ENCODE data around the gene OLFM2. TPM values are rescaled to one million over a fixed set of nuclear protein-coding genes. Genes with fewer than 3 reads are reported as not detected.

Gene OLFM2
- total and polyA plus RNA-seq, 2 donors (not counting 1 experiment from before 2014, with no cell fraction given) = 0.66 to 11.6 TPM

DNA sequence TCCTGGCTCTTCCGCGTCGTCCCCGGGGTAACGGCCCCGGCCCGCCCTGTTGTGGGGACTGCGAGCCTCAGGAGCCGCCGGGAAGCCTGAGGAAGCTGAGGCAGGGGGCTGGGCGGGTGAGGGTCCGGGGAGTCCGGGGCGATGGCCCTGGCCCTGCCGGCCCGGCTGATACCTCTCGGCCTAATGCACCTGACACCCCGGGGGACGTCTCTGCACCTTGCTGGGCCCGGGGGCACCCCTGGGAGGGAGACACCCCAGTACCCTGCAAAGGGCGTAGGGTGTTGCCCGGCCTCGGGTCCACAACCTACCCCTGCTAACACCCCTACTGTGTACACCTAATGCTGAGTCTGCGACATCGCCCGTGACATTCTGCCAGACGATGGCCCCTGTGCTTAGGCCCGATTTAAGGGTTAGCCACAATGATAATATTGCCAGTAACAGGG lies 100.8 kb downstream of the OLFM2 start:
- Histone ChIP-seq H3K4me1 (ENCODE audit: control insufficient read depth, extremely low read depth, insufficient read depth, low read length) (peaks cover 5% of the 10 kb centered on the region), H3K79me2 (ENCODE audit: control insufficient read depth, insufficient read depth, low read length) (peaks cover 14% of the 10 kb centered on the region), H3K27me3 (ENCODE audit: control insufficient read depth, insufficient read depth, low read length) (no peaks in the 10 kb centered on the region), H4K20me1 (ENCODE audit: control insufficient read depth, extremely low read depth, insufficient read depth, low read length) (no peaks in the 10 kb centered on the region), H3K4me2 (ENCODE audit: extremely low read depth, insufficient read depth, low read length) (peak overlapping the region; percentile 91), H3K27ac (ENCODE audit: insufficient read depth, low read length) (peak overlapping the region; percentile 58), H3K36me3 (ENCODE audit: control insufficient read depth, insufficient read depth, low read length) (peaks cover 3% of the 10 kb centered on the region), H2AFZ (ENCODE audit: low read length) (peak overlapping the region; percentile 58), H3K9me3 (ENCODE audit: control insufficient read depth, insufficient read depth, low read depth, low read length) (no peaks in the 10 kb centered on the region), H3K4me3 (replicated peaks in 1 of 4; ENCODE audit: control extremely low read depth in 1 of 4, insufficient read depth in 1 of 4, low read depth in 3 of 4, low read length in 4 of 4) (peak overlapping the region; percentile 68 to 89 (median 76)), H3K9ac (ENCODE audit: insufficient read depth, low read length) (peak overlapping the region; percentile 72)
- DNase-seq (ENCODE audit: low read depth in 2 of 2) = no peak
- TF ChIP-seq CTCF (conservative IDR thresholded peaks at IDR 0.05 in 1 of 2, IDR thresholded peaks at IDR 0.05 in 1 of 2; ENCODE audit: low read depth in 1 of 2, low read length in 2 of 2) (no peak), EZH2 (IDR thresholded peaks at IDR 0.05; ENCODE audit: low read length, missing control alignments) (no peak)

- peak; percentile 97 to 98 for DNase-seq (ENCODE audit: low read depth in 2 of 2)
- H3K9me3 ChIP-seq (ENCODE audit: control insufficient read depth, insufficient read depth, low read depth, low read length) = no peaks in the 10 kb centered on the region
- no peak for TF ChIP-seq EZH2 (IDR thresholded peaks at IDR 0.05; ENCODE audit: low read length, missing control alignments)
- TF ChIP-seq CTCF (conservative IDR thresholded peaks at IDR 0.05 in 1 of 2, IDR thresholded peaks at IDR 0.05 in 1 of 2; ENCODE audit: low read depth in 1 of 2, low read length in 2 of 2) = peak; percentile 36 to 39
- no peaks in the 10 kb centered on the region for H4K20me1 ChIP-seq (ENCODE audit: control insufficient read depth, extremely low read depth, insufficient read depth, low read length)
- peak within 1 kb of the TSS; percentile 72 to 89 (median 80) for H3K4me3 ChIP-seq (replicated peaks in 1 of 4; ENCODE audit: control extremely low read depth in 1 of 4, insufficient read depth in 1 of 4, low read depth in 3 of 4, low read length in 4 of 4)
- H3K79me2 ChIP-seq (ENCODE audit: control insufficient read depth, insufficient read depth, low read length) = peaks cover 18% of the 10 kb centered on the region
- H3K4me1 ChIP-seq (ENCODE audit: control insufficient read depth, extremely low read depth, insufficient read depth, low read length) = peaks cover 5% of the 10 kb centered on the region
- H3K4me2 ChIP-seq (ENCODE audit: extremely low read depth, insufficient read depth, low read length) = peak within 1 kb of the TSS; percentile 91
- H3K9ac ChIP-seq (ENCODE audit: insufficient read depth, low read length) = peak within 1 kb of the TSS; percentile 72
- H2AFZ ChIP-seq (ENCODE audit: low read length) = peak within 1 kb of the TSS; percentile 66
- H3K36me3 ChIP-seq (ENCODE audit: control insufficient read depth, insufficient read depth, low read length) = peaks cover 2% of the 10 kb centered on the region
- no peaks in the 10 kb centered on the region for H3K27me3 ChIP-seq (ENCODE audit: control insufficient read depth, insufficient read depth, low read length)
- H3K27ac ChIP-seq (ENCODE audit: insufficient read depth, low read length) = peak within 1 kb of the TSS; percentile 58
Measured at GRCh38 chr19:9834726-9835506, 101.4 kb downstream of the OLFM2 start, which contains the start of gene PIN1. PIN1 (plus strand) TSS chr19:9835318; CDS start chr19:9835345, 27 bp downstream.

DNA sequence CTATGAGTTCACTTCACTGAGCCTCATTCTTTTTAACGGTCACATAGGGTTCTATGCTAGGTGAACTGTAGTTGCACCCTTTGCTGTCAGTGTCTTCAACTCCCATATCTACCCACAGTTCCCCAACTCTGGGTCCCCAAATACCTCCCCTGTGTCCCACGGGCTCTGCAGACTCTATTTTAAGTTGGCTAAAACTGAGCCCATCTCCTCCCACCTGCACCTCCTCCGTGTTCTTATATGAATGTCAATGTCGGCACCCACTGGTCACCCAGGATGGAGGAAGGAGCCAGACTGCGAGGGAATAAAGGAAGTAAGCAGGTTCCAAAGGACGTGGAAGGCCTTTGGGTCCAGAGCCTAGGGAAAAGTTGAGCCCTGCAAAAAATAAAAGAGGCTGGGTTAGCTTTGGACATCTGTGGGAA lies 102.0 kb downstream of the OLFM2 start:
- H3K9me3 ChIP-seq (ENCODE audit: control insufficient read depth, insufficient read depth, low read depth, low read length) = no peaks in the 10 kb centered on the region
- peak overlapping the region in 3 of 4 experiments; percentile 58 to 80 (median 78) for H3K4me3 ChIP-seq (replicated peaks in 1 of 4; ENCODE audit: control extremely low read depth in 1 of 4, insufficient read depth in 1 of 4, low read depth in 3 of 4, low read length in 4 of 4)
- TF ChIP-seq EZH2 (IDR thresholded peaks at IDR 0.05; ENCODE audit: low read length, missing control alignments) = no peak
- TF ChIP-seq CTCF (conservative IDR thresholded peaks at IDR 0.05 in 1 of 2, IDR thresholded peaks at IDR 0.05 in 1 of 2; ENCODE audit: low read depth in 1 of 2, low read length in 2 of 2) = no peak
- DNase-seq (ENCODE audit: low read depth in 2 of 2) = no peak
- H4K20me1 ChIP-seq (ENCODE audit: control insufficient read depth, extremely low read depth, insufficient read depth, low read length) = no peaks in the 10 kb centered on the region
- H3K79me2 ChIP-seq (ENCODE audit: control insufficient read depth, insufficient read depth, low read length) = peaks cover 21% of the 10 kb centered on the region
- peak overlapping the region; percentile 10 for H3K27ac ChIP-seq (ENCODE audit: insufficient read depth, low read length)
- H2AFZ ChIP-seq (ENCODE audit: low read length) = no peak overlapping the region
- H3K36me3 ChIP-seq (ENCODE audit: control insufficient read depth, insufficient read depth, low read length) = peaks cover 2% of the 10 kb centered on the region
- no peaks in the 10 kb centered on the region for H3K27me3 ChIP-seq (ENCODE audit: control insufficient read depth, insufficient read depth, low read length)
- H3K4me1 ChIP-seq (ENCODE audit: control insufficient read depth, extremely low read depth, insufficient read depth, low read length) = peaks cover 5% of the 10 kb centered on the region
- no peak overlapping the region for H3K4me2 ChIP-seq (ENCODE audit: extremely low read depth, insufficient read depth, low read length)
- no peak overlapping the region for H3K9ac ChIP-seq (ENCODE audit: insufficient read depth, low read length)
